Uterus (tissue), 2 donors: ENCODE measurements around the gene CHST1.

Source experiments
- POLR2A ChIP-seq, 2 donors: fragments of 450-650 bp; IDR thresholded peaks; one replicate each; pipeline ENCODE4 v1.6.1; 2016; ENCODE audit warnings: antibody characterized with exemption in 2 of 2, mild to moderate bottlenecking in 1 of 2, moderate library complexity in 1 of 2
- TF ChIP-seq, protein P1 (sequence below), 4 experiments: fragments of 200-600 bp in 2 of 4; fragments of 450-650 bp in 2 of 4; sonication (generic) in 2 of 4; IDR thresholded peaks; one replicate each; pipeline ENCODE4 v1.5.1; 2016 to 2019; ENCODE audit warnings: antibody characterized with exemption in 4 of 4, mild to moderate bottlenecking in 2 of 4, moderate library complexity in 1 of 4

DNA sequence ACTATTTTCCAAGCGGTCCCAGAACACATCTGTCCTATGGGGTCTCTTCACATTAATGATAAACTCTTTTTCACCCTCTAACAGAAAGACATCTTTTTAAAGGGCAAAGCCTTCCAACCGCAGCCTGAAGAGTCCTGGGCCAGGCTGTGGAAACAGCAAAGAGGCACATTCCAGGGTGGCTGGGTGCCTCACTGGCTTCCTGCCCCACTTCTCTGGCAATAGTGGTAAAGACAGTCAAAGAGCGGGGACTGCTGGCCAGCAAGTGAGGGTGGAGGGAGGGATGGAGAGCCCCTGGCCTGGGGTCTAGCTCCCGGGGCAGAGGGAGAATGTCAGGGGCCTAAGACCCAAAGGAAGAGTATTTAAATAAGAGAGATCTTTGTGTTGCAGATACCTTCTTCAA lies 10.2 kb upstream of the CHST1 start:
- TF ChIP-seq, protein P1, sequence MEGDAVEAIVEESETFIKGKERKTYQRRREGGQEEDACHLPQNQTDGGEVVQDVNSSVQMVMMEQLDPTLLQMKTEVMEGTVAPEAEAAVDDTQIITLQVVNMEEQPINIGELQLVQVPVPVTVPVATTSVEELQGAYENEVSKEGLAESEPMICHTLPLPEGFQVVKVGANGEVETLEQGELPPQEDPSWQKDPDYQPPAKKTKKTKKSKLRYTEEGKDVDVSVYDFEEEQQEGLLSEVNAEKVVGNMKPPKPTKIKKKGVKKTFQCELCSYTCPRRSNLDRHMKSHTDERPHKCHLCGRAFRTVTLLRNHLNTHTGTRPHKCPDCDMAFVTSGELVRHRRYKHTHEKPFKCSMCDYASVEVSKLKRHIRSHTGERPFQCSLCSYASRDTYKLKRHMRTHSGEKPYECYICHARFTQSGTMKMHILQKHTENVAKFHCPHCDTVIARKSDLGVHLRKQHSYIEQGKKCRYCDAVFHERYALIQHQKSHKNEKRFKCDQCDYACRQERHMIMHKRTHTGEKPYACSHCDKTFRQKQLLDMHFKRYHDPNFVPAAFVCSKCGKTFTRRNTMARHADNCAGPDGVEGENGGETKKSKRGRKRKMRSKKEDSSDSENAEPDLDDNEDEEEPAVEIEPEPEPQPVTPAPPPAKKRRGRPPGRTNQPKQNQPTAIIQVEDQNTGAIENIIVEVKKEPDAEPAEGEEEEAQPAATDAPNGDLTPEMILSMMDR (IDR thresholded peaks at IDR 0.05): no peak
- TF ChIP-seq POLR2A (IDR thresholded peaks at IDR 0.05): no peak
